T1000 (cell line): ENCODE measurements around the gene ZNF878.

ENCODE experiments used
- DNase-seq: peaks from one replicate; lab custom pipeline; 2025; ENCODE audit warnings: mixed read lengths; lab: John Stamatoyannopoulos, UW

The ZNF878 gene

GRCh38 chr19:12035220-12036172 lies 17.3 kb downstream of the ZNF878 start, which contains the start of gene ZNF433:
Gene ZNF433, minus strand, starts transcription at chr19:12035679. Its CDS starts 140 bp downstream, at chr19:12035539.
- DNase-seq = peak; percentile 83

DNA sequence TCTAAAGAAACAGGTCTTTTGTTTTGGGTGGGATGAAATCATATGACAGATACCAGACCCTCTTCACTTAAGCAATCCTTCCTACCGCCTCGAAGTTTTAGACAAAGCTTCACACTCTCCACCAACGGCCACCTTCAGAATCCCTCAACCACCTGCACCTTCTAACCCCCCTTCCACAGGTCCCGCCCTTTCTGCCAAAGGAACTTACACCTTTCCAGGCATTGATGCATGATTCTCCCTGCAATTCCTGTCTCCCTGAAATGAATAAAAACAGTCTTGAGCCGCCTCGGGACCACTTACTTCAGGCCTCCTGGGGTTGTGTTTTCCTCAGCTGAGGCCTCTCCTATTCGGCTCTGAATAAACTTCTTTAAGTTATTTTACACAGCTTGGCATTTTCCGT lies 18.1 kb downstream of the ZNF878 start:
- DNase-seq = no peak

DNA sequence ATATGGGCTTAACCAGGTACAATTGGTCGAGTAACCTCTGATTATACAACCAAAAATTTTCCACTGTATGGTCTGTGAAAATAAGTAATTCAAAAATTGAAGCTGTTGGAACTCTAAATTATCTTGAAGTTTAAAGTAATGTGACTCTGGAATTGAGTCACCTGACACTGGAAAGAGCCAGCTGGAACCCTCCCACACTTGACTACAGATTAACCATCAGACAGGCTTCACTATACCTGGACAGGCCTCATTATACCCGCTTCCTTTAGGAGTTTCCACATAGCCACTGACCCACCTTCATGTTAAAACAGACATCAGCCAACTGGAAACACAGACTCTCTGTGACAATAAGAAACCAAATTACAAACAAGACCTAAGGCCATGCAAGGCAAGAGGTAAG lies 18.6 kb downstream of the ZNF878 start:
- no peak for DNase-seq

- DNase-seq = no peak
Observed at GRCh38 chr19:12015753-12016116, 37.0 kb downstream of the ZNF878 start.

GRCh38 chr19:12015015-12015752 lies 37.6 kb downstream of the ZNF878 start:
- DNase-seq = no peak

DNA sequence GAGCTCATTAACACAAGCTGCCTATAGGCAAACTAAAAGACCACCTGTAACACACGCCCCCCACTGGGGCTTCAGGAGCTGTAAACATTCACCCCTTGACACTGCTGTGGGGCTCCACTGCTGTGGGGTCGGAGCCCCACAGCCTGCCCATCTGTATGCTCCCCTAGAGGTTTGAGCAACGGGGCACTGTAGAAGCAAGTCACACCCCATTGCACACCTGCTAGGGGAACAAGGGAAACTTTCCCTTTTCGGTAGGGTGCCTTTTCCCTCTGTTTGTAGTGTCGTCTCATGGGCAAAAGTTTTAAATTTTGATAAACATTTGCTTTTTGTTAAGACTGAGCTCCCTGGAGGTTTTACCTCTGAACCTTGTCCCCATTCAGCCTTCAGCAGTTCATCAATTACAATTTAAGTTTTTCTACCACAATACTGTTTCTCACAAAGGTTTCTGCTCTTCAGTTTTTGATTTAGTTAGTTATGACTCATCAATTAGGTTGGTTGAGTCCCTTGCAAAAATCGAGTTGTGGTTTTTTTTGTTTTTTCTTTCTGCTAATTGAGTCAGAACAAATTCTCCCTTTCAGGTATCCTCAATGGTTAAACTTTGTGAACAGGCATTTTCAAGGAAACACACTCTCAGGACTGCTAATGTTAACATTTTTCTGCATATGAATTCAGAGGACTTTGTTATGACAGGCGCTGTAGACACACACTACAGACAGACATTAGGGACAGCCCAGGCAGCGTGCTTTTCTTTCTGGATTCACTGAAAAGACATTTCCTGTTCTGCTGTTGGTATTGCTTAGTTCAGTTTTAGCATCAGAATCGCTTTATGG lies 52.4 kb downstream of the ZNF878 start:
- no peak for DNase-seq

- peak; percentile 9 for DNase-seq
Observed at GRCh38 chr19:11995174-11995573, 57.6 kb downstream of the ZNF878 start.
